Activated naive CD8-positive, alpha-beta T cell (primary cell): ENCODE data around the gene ANKRD55.
"Not testable (repeated sequence)": the region's sequence is repeated elsewhere in the genome, so short reads cannot be mapped to it uniquely, and the experiment has no call there.

Experiments
- H3K27ac Mint-ChIP-seq: one replicate; pipeline ENCODE4 v1.8.0; 2021; ENCODE audit warnings: mixed read lengths
- H3K27me3 Mint-ChIP-seq: one replicate; pipeline ENCODE4 v1.8.0; 2021; ENCODE audit warnings: mixed read lengths
- H3K36me3 Mint-ChIP-seq: one replicate; pipeline ENCODE4 v1.8.0; 2021; ENCODE audit warnings: mixed read lengths
- H3K4me1 Mint-ChIP-seq: one replicate; pipeline ENCODE4 v1.8.0; 2021; ENCODE audit warnings: low read depth, mixed read lengths
- H3K4me3 Mint-ChIP-seq: one replicate; pipeline ENCODE4 v1.8.0; 2021; ENCODE audit warnings: mild to moderate bottlenecking, mixed read lengths
- H3K9me3 Mint-ChIP-seq: one replicate; pipeline ENCODE4 v1.8.0; 2021; ENCODE audit warnings: low read depth, mixed read lengths

ANKRD55 gene

GRCh38 chr5:56264417-56265025, 31.4 kb upstream of the ANKRD55 start:
- Mint-ChIP-seq H3K9me3 (no peaks in the 10 kb centered on the region), H3K27me3 (no peaks in the 10 kb centered on the region), H3K27ac (no peak overlapping the region), H3K4me1 (peaks cover 2% of the 10 kb centered on the region), H3K36me3 (no peaks in the 10 kb centered on the region), H3K4me3 (no peak overlapping the region)

GRCh38 chr5:56262279-56262678, 29.1 kb upstream of the ANKRD55 start:
- Mint-ChIP-seq H3K9me3 (no peaks in the 10 kb centered on the region), H3K4me3 (no peak overlapping the region), H3K27me3 (no peaks in the 10 kb centered on the region), H3K36me3 (no peaks in the 10 kb centered on the region), H3K27ac (no peak overlapping the region), H3K4me1 (no peaks in the 10 kb centered on the region)

GRCh38 chr5:56259002-56259511, 25.9 kb upstream of the ANKRD55 start:
- Mint-ChIP-seq H3K27me3 (no peaks in the 10 kb centered on the region), H3K4me1 (no peaks in the 10 kb centered on the region), H3K36me3 (no peaks in the 10 kb centered on the region), H3K4me3 (no peak overlapping the region), H3K9me3 (no peaks in the 10 kb centered on the region), H3K27ac (no peak overlapping the region)

- H3K27me3 Mint-ChIP-seq, H3K4me1 Mint-ChIP-seq, H3K36me3 Mint-ChIP-seq: not testable (repeated sequence)
These were observed 24.8 kb upstream of the ANKRD55 start for GRCh38 chr5:56257763-56258529.

GRCh38 chr5:56257010-56257409, 23.9 kb upstream of the ANKRD55 start:
- no peaks in the 10 kb centered on the region for H3K9me3 Mint-ChIP-seq

More at GRCh38 chr5:56257763-56258529, 24.8 kb upstream of the ANKRD55 start:
- not testable (repeated sequence) for H3K9me3 Mint-ChIP-seq, H3K4me3 Mint-ChIP-seq, H3K27ac Mint-ChIP-seq

GRCh38 chr5:56255502-56255901, 22.4 kb upstream of the ANKRD55 start:
- Mint-ChIP-seq H3K27me3 (no peaks in the 10 kb centered on the region), H3K4me3 (no peak overlapping the region), H3K4me1 (no peaks in the 10 kb centered on the region), H3K36me3 (no peaks in the 10 kb centered on the region), H3K27ac (no peak overlapping the region), H3K9me3 (no peaks in the 10 kb centered on the region)

More at GRCh38 chr5:56257010-56257409, 23.9 kb upstream of the ANKRD55 start:
- Mint-ChIP-seq H3K36me3 (no peaks in the 10 kb centered on the region), H3K27me3 (no peaks in the 10 kb centered on the region), H3K4me1 (no peaks in the 10 kb centered on the region), H3K4me3 (no peak overlapping the region), H3K27ac (no peak overlapping the region)

GRCh38 chr5:56253924-56254323, 20.8 kb upstream of the ANKRD55 start:
- Mint-ChIP-seq H3K9me3 (no peaks in the 10 kb centered on the region), H3K4me1 (no peaks in the 10 kb centered on the region), H3K27me3 (no peaks in the 10 kb centered on the region), H3K36me3 (peaks cover 2% of the 10 kb centered on the region), H3K27ac (no peak overlapping the region), H3K4me3 (no peak overlapping the region)

GRCh38 chr5:56253126-56253525, 20.0 kb upstream of the ANKRD55 start:
- H3K4me3 Mint-ChIP-seq, result no peak overlapping the region
- H3K27me3 Mint-ChIP-seq, result no peaks in the 10 kb centered on the region

GRCh38 chr5:56251918-56252553, 18.9 kb upstream of the ANKRD55 start:
- Mint-ChIP-seq H3K27me3 (no peaks in the 10 kb centered on the region), H3K4me1 (no peaks in the 10 kb centered on the region), H3K9me3 (no peaks in the 10 kb centered on the region), H3K36me3 (peaks cover 2% of the 10 kb centered on the region), H3K27ac (no peak overlapping the region), H3K4me3 (no peak overlapping the region)

More at GRCh38 chr5:56253126-56253525, 20.0 kb upstream of the ANKRD55 start:
- no peaks in the 10 kb centered on the region for H3K4me1 Mint-ChIP-seq
- no peaks in the 10 kb centered on the region for H3K9me3 Mint-ChIP-seq
- H3K27ac Mint-ChIP-seq, result no peak overlapping the region
- peaks cover 2% of the 10 kb centered on the region for H3K36me3 Mint-ChIP-seq

GRCh38 chr5:56251440-56251839, 18.3 kb upstream of the ANKRD55 start:
- H3K27ac Mint-ChIP-seq, result no peak overlapping the region
- no peaks in the 10 kb centered on the region for H3K27me3 Mint-ChIP-seq
- H3K36me3 Mint-ChIP-seq, result peaks cover 2% of the 10 kb centered on the region
- no peaks in the 10 kb centered on the region for H3K9me3 Mint-ChIP-seq
- H3K4me3 Mint-ChIP-seq, result no peak overlapping the region
- no peaks in the 10 kb centered on the region for H3K4me1 Mint-ChIP-seq

GRCh38 chr5:56250011-56250410, 16.9 kb upstream of the ANKRD55 start:
- Mint-ChIP-seq H3K36me3 (peaks cover 2% of the 10 kb centered on the region), H3K27ac (no peak overlapping the region), H3K4me3 (no peak overlapping the region), H3K27me3 (no peaks in the 10 kb centered on the region), H3K9me3 (no peaks in the 10 kb centered on the region), H3K4me1 (no peaks in the 10 kb centered on the region)

GRCh38 chr5:56249085-56249484, 16.0 kb upstream of the ANKRD55 start:
- H3K27me3 Mint-ChIP-seq, H3K4me1 Mint-ChIP-seq, H3K9me3 Mint-ChIP-seq, H3K36me3 Mint-ChIP-seq, H3K4me3 Mint-ChIP-seq, H3K27ac Mint-ChIP-seq: not testable (repeated sequence)

- Mint-ChIP-seq H3K4me1 (no peaks in the 10 kb centered on the region), H3K4me3 (no peak overlapping the region)
These were observed 14.5 kb upstream of the ANKRD55 start for GRCh38 chr5:56247592-56247991.

GRCh38 chr5:56246769-56247168, 13.6 kb upstream of the ANKRD55 start:
- Mint-ChIP-seq H3K4me3 (no peak overlapping the region), H3K4me1 (no peaks in the 10 kb centered on the region), H3K27me3 (no peaks in the 10 kb centered on the region), H3K36me3 (peaks cover 5% of the 10 kb centered on the region), H3K9me3 (no peaks in the 10 kb centered on the region), H3K27ac (no peak overlapping the region)

More at GRCh38 chr5:56247592-56247991, 14.5 kb upstream of the ANKRD55 start:
- H3K27me3 Mint-ChIP-seq, result no peaks in the 10 kb centered on the region
- no peaks in the 10 kb centered on the region for H3K9me3 Mint-ChIP-seq
- peaks cover 4% of the 10 kb centered on the region for H3K36me3 Mint-ChIP-seq
- H3K27ac Mint-ChIP-seq, result no peak overlapping the region

- H3K9me3 Mint-ChIP-seq, result no peaks in the 10 kb centered on the region
These were observed 12.4 kb upstream of the ANKRD55 start for GRCh38 chr5:56245481-56245880.

More at GRCh38 chr5:56245481-56245880, 12.4 kb upstream of the ANKRD55 start:
- H3K4me3 Mint-ChIP-seq, result no peak overlapping the region
- no peaks in the 10 kb centered on the region for H3K4me1 Mint-ChIP-seq
- no peaks in the 10 kb centered on the region for H3K27me3 Mint-ChIP-seq
- H3K27ac Mint-ChIP-seq, result no peak overlapping the region
- H3K36me3 Mint-ChIP-seq, result peaks cover 8% of the 10 kb centered on the region
